ENCODE data around the gene PHOX2B.

PHOX2B gene

GRCh38 chr4:41703785-41704184, 44.7 kb downstream of the PHOX2B start:
- no peaks in the 10 kb centered on the region; the same call in 1 of the 2 replicates for H3K36me3 ChIP-seq (ENCODE audit: low read depth)
- no peak for ATAC-seq (ENCODE audit: low read depth)
- no peak for TF ChIP-seq CTCF (IDR thresholded peaks at IDR 0.05; ENCODE audit: poor library complexity, severe bottlenecking)
- no peaks in the 10 kb centered on the region for H3K9me3 ChIP-seq (ENCODE audit: severe bottlenecking)
- no peak overlapping the region for H3K4me3 ChIP-seq (ENCODE audit: severe bottlenecking)
- peaks cover under 1% of the 10 kb centered on the region for H3K4me1 ChIP-seq (ENCODE audit: insufficient read depth, poor library complexity, severe bottlenecking)
- no peak for DNase-seq (ENCODE audit: low spot score)
- no peak overlapping the region for H3K27ac ChIP-seq (ENCODE audit: poor library complexity, severe bottlenecking)
- H3K27me3 ChIP-seq (ENCODE audit: insufficient read depth, poor library complexity, severe bottlenecking), result no peaks in the 10 kb centered on the region

- Histone ChIP-seq H3K9me3 (ENCODE audit: severe bottlenecking) (no peaks in the 10 kb centered on the region), H3K36me3 (ENCODE audit: low read depth) (no peaks in the 10 kb centered on the region; the same call in 1 of the 2 replicates), H3K27ac (ENCODE audit: poor library complexity, severe bottlenecking) (no peak overlapping the region), H3K4me1 (ENCODE audit: insufficient read depth, poor library complexity, severe bottlenecking) (no peaks in the 10 kb centered on the region), H3K4me3 (ENCODE audit: severe bottlenecking) (no peak overlapping the region), H3K27me3 (ENCODE audit: insufficient read depth, poor library complexity, severe bottlenecking) (no peaks in the 10 kb centered on the region)
- TF ChIP-seq CTCF (IDR thresholded peaks at IDR 0.05; ENCODE audit: poor library complexity, severe bottlenecking), result no peak
- ATAC-seq (ENCODE audit: low read depth) (no peak), DNase-seq (ENCODE audit: low spot score) (no peak)
Measured at GRCh38 chr4:41702770-41703169, 45.8 kb downstream of the PHOX2B start.

GRCh38 chr4:41701983-41702382, 46.5 kb downstream of the PHOX2B start:
- no peaks in the 10 kb centered on the region for H3K27me3 ChIP-seq (ENCODE audit: insufficient read depth, poor library complexity, severe bottlenecking)
- H3K9me3 ChIP-seq (ENCODE audit: severe bottlenecking), result no peaks in the 10 kb centered on the region
- ATAC-seq (ENCODE audit: low read depth), result peak; percentile 80
- H3K4me1 ChIP-seq (ENCODE audit: insufficient read depth, poor library complexity, severe bottlenecking), result no peaks in the 10 kb centered on the region
- TF ChIP-seq CTCF (IDR thresholded peaks at IDR 0.05; ENCODE audit: poor library complexity, severe bottlenecking), result no peak
- peaks cover 7% of the 10 kb centered on the region for H3K36me3 ChIP-seq (ENCODE audit: low read depth)
- peak overlapping the region; percentile 5 for H3K27ac ChIP-seq (ENCODE audit: poor library complexity, severe bottlenecking)
- H3K4me3 ChIP-seq (ENCODE audit: severe bottlenecking), result no peak overlapping the region
- DNase-seq (ENCODE audit: low spot score), result no peak

- Histone ChIP-seq H3K27me3 (ENCODE audit: insufficient read depth, poor library complexity, severe bottlenecking) (no peaks in the 10 kb centered on the region), H3K27ac (ENCODE audit: poor library complexity, severe bottlenecking) (no peak overlapping the region), H3K4me1 (ENCODE audit: insufficient read depth, poor library complexity, severe bottlenecking) (no peaks in the 10 kb centered on the region), H3K4me3 (ENCODE audit: severe bottlenecking) (no peak overlapping the region), H3K9me3 (ENCODE audit: severe bottlenecking) (no peaks in the 10 kb centered on the region), H3K36me3 (ENCODE audit: low read depth) (peaks cover 38% of the 10 kb centered on the region)
- ATAC-seq (ENCODE audit: low read depth), result no peak
- TF ChIP-seq CTCF (IDR thresholded peaks at IDR 0.05; ENCODE audit: poor library complexity, severe bottlenecking), result no peak
- DNase-seq (ENCODE audit: low spot score), result no peak
Measured at GRCh38 chr4:41696763-41697162, 51.8 kb downstream of the PHOX2B start.

GRCh38 chr4:41696131-41696530, 52.4 kb downstream of the PHOX2B start:
- Histone ChIP-seq H3K27me3 (ENCODE audit: insufficient read depth, poor library complexity, severe bottlenecking) (no peaks in the 10 kb centered on the region), H3K27ac (ENCODE audit: poor library complexity, severe bottlenecking) (no peak overlapping the region), H3K9me3 (ENCODE audit: severe bottlenecking) (no peaks in the 10 kb centered on the region), H3K36me3 (ENCODE audit: low read depth) (peaks cover 38% of the 10 kb centered on the region), H3K4me3 (ENCODE audit: severe bottlenecking) (no peak overlapping the region), H3K4me1 (ENCODE audit: insufficient read depth, poor library complexity, severe bottlenecking) (no peaks in the 10 kb centered on the region)
- no peak for DNase-seq (ENCODE audit: low spot score)
- no peak for TF ChIP-seq CTCF (IDR thresholded peaks at IDR 0.05; ENCODE audit: poor library complexity, severe bottlenecking)
- no peak for ATAC-seq (ENCODE audit: low read depth)

All from RWPE2 (cell line).